ENCODE measurements around the gene IQSEC3. TPM values are rescaled to one million over a fixed set of nuclear protein-coding genes. Genes with fewer than 3 reads are reported as not detected.

IQSEC3 gene
- total RNA-seq, 1 experiment from 2014 or later = 0.55 TPM

DNA sequence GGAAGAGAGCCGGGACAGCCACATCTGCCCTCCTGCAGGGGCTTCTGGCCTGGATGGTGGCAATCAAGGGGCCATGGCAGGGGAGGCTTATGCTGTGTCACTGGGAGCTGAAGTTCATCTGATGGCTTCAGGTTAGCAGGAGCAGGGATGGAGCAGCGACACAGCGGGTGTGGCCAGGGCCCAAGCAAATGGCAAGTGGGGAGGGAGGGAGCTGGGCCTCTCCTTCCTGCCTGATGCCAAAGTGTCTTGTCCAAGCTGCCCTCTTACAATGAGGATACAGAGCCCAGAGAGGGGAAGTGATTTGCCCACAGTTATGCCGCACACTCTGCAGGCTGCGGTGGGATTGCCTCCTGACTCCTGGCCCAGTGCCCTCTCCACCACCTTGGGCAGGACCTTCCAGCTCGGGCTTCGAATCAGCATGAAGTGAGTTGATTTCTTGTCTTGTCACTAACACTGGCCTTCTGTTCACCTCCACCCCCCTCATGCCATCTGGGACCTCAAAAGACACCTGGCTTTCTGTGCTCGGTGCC is 51.3 kb downstream of the IQSEC3 start:
- Histone ChIP-seq H3T11ph (ENCODE audit: low read length) (no peak overlapping the region), H2BK12ac (ENCODE audit: insufficient read length, low read depth, low read length) (no peak overlapping the region), H3K18ac (ENCODE audit: insufficient read length, low read depth, low read length) (no peak overlapping the region), H2AK5ac (ENCODE audit: insufficient read length, low read length) (no peak overlapping the region), H3K56ac (ENCODE audit: insufficient read length, low read depth, low read length) (no peak overlapping the region), H3K23ac (ENCODE audit: insufficient read length, low read depth, low read length) (no peak overlapping the region), H3K27ac (ENCODE audit: insufficient read length, low read depth, low read length) (no peak overlapping the region), H4K5ac (ENCODE audit: insufficient read length, low read depth, low read length) (no peak overlapping the region), H3K4me1 (ENCODE audit: insufficient read depth, low read length) (no peaks in the 10 kb centered on the region), H2BK5ac (ENCODE audit: insufficient read length, low read length) (no peak overlapping the region), H2BK15ac (ENCODE audit: low read depth, low read length) (no peak overlapping the region), H2BK20ac (ENCODE audit: low read depth, low read length, poor library complexity, severe bottlenecking) (no peak overlapping the region), H3K79me1 (ENCODE audit: insufficient read depth, low read depth, low read length, poor library complexity, severe bottlenecking) (no peaks in the 10 kb centered on the region), H3K4me2 (ENCODE audit: insufficient read depth, insufficient read length, low read length) (no peak overlapping the region), H4K8ac (replicated peaks; ENCODE audit: insufficient read length, low read depth, low read length) (no peak overlapping the region), H3K4ac (ENCODE audit: low read depth, low read length) (no peak overlapping the region), H3K27me3 (ENCODE audit: insufficient read depth, low read length) (no peaks in the 10 kb centered on the region), H2BK120ac (ENCODE audit: low read depth, low read length, poor library complexity, severe bottlenecking) (no peak overlapping the region), H4K91ac (ENCODE audit: insufficient read length, low read depth, low read length) (no peak overlapping the region), H3K9ac (ENCODE audit: extremely low read depth, insufficient read length, low read length) (no peak overlapping the region), H3K9me3 (ENCODE audit: control insufficient read depth, low read depth, low read length) (no peaks in the 10 kb centered on the region), H3K79me2 (ENCODE audit: insufficient read depth, low read length) (no peaks in the 10 kb centered on the region), H3K14ac (ENCODE audit: insufficient read depth, low read length) (no peak overlapping the region), H3K23me2 (ENCODE audit: insufficient read length, low read depth, low read length, poor library complexity, severe bottlenecking) (no peaks in the 10 kb centered on the region), H4K20me1 (ENCODE audit: control insufficient read depth, insufficient read depth, insufficient read length) (no peaks in the 10 kb centered on the region), H2AFZ (ENCODE audit: low read length) (no peak overlapping the region)
- Mint-ChIP-seq H3K4me3 (no peak overlapping the region), H3K27me3 (ENCODE audit: low read depth) (peaks cover 2% of the 10 kb centered on the region), H3K27ac (no peak overlapping the region), H3K4me1 (peaks cover 5 to 6% of the 10 kb centered on the region in 2 experiments; a peak in 3 of 4 replicates), H3K36me3 (ENCODE audit: insufficient read depth in 1 of 3, low read depth in 3 of 3) (no peaks in the 10 kb centered on the region), H3K9me3 (no peaks in the 10 kb centered on the region; a peak in 1 of 5 replicates)
- WGBS (ENCODE audit: extremely low coverage, insufficient read length, low lambda C conversion rate) = no CpG with 5 or more reads among the region's 8 CpGs
- DNase-seq = no peak
- TF ChIP-seq, protein P1, sequence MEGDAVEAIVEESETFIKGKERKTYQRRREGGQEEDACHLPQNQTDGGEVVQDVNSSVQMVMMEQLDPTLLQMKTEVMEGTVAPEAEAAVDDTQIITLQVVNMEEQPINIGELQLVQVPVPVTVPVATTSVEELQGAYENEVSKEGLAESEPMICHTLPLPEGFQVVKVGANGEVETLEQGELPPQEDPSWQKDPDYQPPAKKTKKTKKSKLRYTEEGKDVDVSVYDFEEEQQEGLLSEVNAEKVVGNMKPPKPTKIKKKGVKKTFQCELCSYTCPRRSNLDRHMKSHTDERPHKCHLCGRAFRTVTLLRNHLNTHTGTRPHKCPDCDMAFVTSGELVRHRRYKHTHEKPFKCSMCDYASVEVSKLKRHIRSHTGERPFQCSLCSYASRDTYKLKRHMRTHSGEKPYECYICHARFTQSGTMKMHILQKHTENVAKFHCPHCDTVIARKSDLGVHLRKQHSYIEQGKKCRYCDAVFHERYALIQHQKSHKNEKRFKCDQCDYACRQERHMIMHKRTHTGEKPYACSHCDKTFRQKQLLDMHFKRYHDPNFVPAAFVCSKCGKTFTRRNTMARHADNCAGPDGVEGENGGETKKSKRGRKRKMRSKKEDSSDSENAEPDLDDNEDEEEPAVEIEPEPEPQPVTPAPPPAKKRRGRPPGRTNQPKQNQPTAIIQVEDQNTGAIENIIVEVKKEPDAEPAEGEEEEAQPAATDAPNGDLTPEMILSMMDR (conservative IDR thresholded peaks at IDR 0.05) = no peak

All from H9 (cell line).